WTC11 (cell line): ENCODE measurements around the gene RPTOR. TPM values are rescaled to one million over a fixed set of nuclear protein-coding genes. Genes with fewer than 3 reads are reported as not detected.

Source experiments
- ATAC-seq: fragments of 200-7000 bp; cut with Tn5 transposase; 2 replicates; pipeline ENCODE4 v1.10.0; 2021; ENCODE audit warnings: mild to moderate bottlenecking, moderate library complexity
- CTCF ChIA-PET: fragments of 300-600 bp; sonication (Branson Sonifier 250); formaldehyde crosslinking; loops from one replicate; lab custom pipeline; 2021; ENCODE audit warnings: antibody characterized with exemption; lab: Charles Lee
- POLR2A ChIA-PET: fragments of 350-600 bp; sonication (Branson Sonifier 250); formaldehyde crosslinking; loops from one replicate; lab custom pipeline; 2021; ENCODE audit warnings: antibody characterized with exemption; lab: Charles Lee
- DNase-seq: peaks from one replicate; pipeline ENCODE4 v3.0.0; 2021; ENCODE audit warnings: low spot score
- H3K27ac Mint-ChIP-seq: 2 replicates; pipeline ENCODE4 v1.8.0; 2021; ENCODE audit warnings: mixed read lengths
- H3K27me3 Mint-ChIP-seq: 2 replicates; pipeline ENCODE4 v1.8.0; 2021; ENCODE audit warnings: low read depth, mild to moderate bottlenecking, moderate library complexity, mixed read lengths
- H3K36me3 Mint-ChIP-seq: 2 replicates; pipeline ENCODE4 v1.8.0; 2021; ENCODE audit warnings: mixed read lengths
- H3K4me1 Mint-ChIP-seq: 2 replicates; pipeline ENCODE4 v1.8.0; 2022; ENCODE audit warnings: mixed read lengths
- H3K4me3 Mint-ChIP-seq: 2 replicates; pipeline ENCODE4 v1.8.0; 2021; ENCODE audit warnings: mild to moderate bottlenecking, moderate library complexity, mixed read lengths
- H3K9me3 Mint-ChIP-seq: 2 replicates; pipeline ENCODE4 v1.8.0; 2021; ENCODE audit warnings: mixed read lengths
- AFF4 ChIP-seq: sonication (generic); formaldehyde crosslinking; IDR thresholded peaks from 2 replicates; pipeline ENCODE4 v1.8.1; 2023; ENCODE audit warnings: mild to moderate bottlenecking, missing genetic modification reagents, borderline replicate concordance
- ERG ChIP-seq: fragments of 250-450 bp; sonication (Bioruptor Pico); IDR thresholded peaks from 2 replicates; pipeline ENCODE4 v1.8.0; 2021; ENCODE audit warnings: mild to moderate bottlenecking
- IRF1 ChIP-seq: sonication (generic); formaldehyde crosslinking; IDR thresholded peaks from 2 replicates; pipeline ENCODE4 v1.8.0; 2023; ENCODE audit warnings: missing genetic modification reagents
- OVOL2 ChIP-seq: fragments of 250-450 bp; sonication (Bioruptor Pico); IDR thresholded peaks from 2 replicates; pipeline ENCODE4 v1.9.0; 2021; ENCODE audit warnings: mild to moderate bottlenecking, borderline replicate concordance
- PRRX2 ChIP-seq: fragments of 250-450 bp; sonication (Bioruptor Pico); IDR thresholded peaks from 2 replicates; pipeline ENCODE4 v1.8.0; 2021; ENCODE audit warnings: mild to moderate bottlenecking
- SMAD3 ChIP-seq: sonication (generic); formaldehyde crosslinking; IDR thresholded peaks from 2 replicates; pipeline ENCODE4 v1.8.0; 2022; ENCODE audit warnings: missing genetic modification reagents, mild to moderate bottlenecking, borderline replicate concordance
- TEAD1 ChIP-seq: sonication (generic); formaldehyde crosslinking; IDR thresholded peaks from 2 replicates; pipeline ENCODE4 v1.8.0; 2022; ENCODE audit warnings: mild to moderate bottlenecking, missing genetic modification reagents
- TEAD4 ChIP-seq: sonication (generic); formaldehyde crosslinking; IDR thresholded peaks from 2 replicates; pipeline ENCODE4 v1.8.0; 2022; ENCODE audit warnings: mild to moderate bottlenecking, missing genetic modification reagents
- TP53 ChIP-seq: sonication (generic); formaldehyde crosslinking; IDR thresholded peaks from 2 replicates; pipeline ENCODE4 v1.8.1; 2023; ENCODE audit warnings: mild to moderate bottlenecking, missing genetic modification reagents
- USF1 ChIP-seq: sonication (generic); formaldehyde crosslinking; IDR thresholded peaks from 2 replicates; pipeline ENCODE4 v1.8.0; 2022; ENCODE audit warnings: mild to moderate bottlenecking, missing genetic modification reagents
- USF2 ChIP-seq: sonication (generic); formaldehyde crosslinking; IDR thresholded peaks from 2 replicates; pipeline ENCODE4 v1.8.1; 2023; ENCODE audit warnings: mild to moderate bottlenecking, missing genetic modification reagents, moderate library complexity
- ZBTB21 ChIP-seq: sonication (generic); formaldehyde crosslinking; IDR thresholded peaks from 2 replicates; pipeline ENCODE4 v1.8.1; 2023; ENCODE audit warnings: mild to moderate bottlenecking, missing genetic modification reagents, borderline replicate concordance
- total RNA-seq: library from RNA; stranded (reverse); gene quantifications from 3 replicates; pipeline ENCODE4 v1.2.3, GENCODE V29; 2021
- TF ChIP-seq, protein P1 (sequence below): sonication (generic); formaldehyde crosslinking; IDR thresholded peaks from 2 replicates; pipeline ENCODE4 v1.8.0; 2022; ENCODE audit warnings: mild to moderate bottlenecking, missing genetic modification reagents
- TF ChIP-seq, protein P2 (sequence below): sonication (generic); formaldehyde crosslinking; IDR thresholded peaks from 2 replicates; pipeline ENCODE4 v1.8.0; 2023; ENCODE audit warnings: mild to moderate bottlenecking, missing genetic modification reagents
- TF ChIP-seq, protein P3 (sequence below): sonication (generic); formaldehyde crosslinking; IDR thresholded peaks from 2 replicates; pipeline ENCODE4 v1.8.1; 2023; ENCODE audit warnings: mild to moderate bottlenecking, missing genetic modification reagents, moderate library complexity
- TF ChIP-seq, protein P4 (sequence below): sonication (generic); formaldehyde crosslinking; IDR thresholded peaks from 2 replicates; pipeline ENCODE4 v1.8.0; 2023; ENCODE audit warnings: missing genetic modification reagents, mild to moderate bottlenecking, borderline replicate concordance

RPTOR gene
- total RNA-seq, 1 experiment from 2014 or later: 41.0 TPM

DNA sequence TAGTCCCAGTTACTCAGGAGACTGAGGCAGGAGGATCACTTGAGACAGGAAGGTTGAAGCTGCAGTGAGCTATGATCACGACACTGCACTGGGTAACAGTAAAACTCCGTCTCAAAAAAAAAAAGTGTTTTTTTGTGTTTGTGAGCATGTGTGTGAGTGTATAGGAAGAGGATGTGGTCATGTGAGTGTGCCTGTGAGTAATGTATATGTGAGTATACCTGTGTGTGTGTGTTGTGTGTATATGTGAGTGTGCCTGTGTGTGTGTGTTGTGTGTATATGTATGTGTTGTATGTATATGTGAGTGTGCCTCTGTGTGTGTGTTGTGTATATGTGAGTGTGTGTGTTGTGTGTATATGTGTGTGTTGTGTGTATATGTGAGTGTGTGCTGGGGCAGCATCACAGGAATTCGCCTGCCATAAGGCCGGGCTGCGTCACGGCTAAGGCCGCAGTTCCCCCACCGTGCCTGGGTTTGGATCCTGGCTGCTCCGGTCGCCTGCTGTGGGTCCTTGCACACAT lies 46.9 kb upstream of the RPTOR start:
- H3K4me1 Mint-ChIP-seq: peaks cover 7% of the 10 kb centered on the region
- ATAC-seq: no peak
- ChIA-PET CTCF (interaction anchor here (1.0 kb wide), 1 partner anchor 71 kb away, joined by 3 read pairs; no protein-coding TSS in a partner anchor), POLR2A (no interaction called here)
- H3K9me3 Mint-ChIP-seq: no peaks in the 10 kb centered on the region
- no peak for DNase-seq
- no peaks in the 10 kb centered on the region for H3K36me3 Mint-ChIP-seq
- H3K4me3 Mint-ChIP-seq: no peak overlapping the region
- no peak overlapping the region for H3K27ac Mint-ChIP-seq
- TF ChIP-seq, protein P1, sequence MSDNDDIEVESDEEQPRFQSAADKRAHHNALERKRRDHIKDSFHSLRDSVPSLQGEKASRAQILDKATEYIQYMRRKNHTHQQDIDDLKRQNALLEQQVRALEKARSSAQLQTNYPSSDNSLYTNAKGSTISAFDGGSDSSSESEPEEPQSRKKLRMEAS (CRISPR knock-in tag): no peak
- TF ChIP-seq USF2 (CRISPR knock-in tag): no peak
- TF ChIP-seq, protein P2, sequence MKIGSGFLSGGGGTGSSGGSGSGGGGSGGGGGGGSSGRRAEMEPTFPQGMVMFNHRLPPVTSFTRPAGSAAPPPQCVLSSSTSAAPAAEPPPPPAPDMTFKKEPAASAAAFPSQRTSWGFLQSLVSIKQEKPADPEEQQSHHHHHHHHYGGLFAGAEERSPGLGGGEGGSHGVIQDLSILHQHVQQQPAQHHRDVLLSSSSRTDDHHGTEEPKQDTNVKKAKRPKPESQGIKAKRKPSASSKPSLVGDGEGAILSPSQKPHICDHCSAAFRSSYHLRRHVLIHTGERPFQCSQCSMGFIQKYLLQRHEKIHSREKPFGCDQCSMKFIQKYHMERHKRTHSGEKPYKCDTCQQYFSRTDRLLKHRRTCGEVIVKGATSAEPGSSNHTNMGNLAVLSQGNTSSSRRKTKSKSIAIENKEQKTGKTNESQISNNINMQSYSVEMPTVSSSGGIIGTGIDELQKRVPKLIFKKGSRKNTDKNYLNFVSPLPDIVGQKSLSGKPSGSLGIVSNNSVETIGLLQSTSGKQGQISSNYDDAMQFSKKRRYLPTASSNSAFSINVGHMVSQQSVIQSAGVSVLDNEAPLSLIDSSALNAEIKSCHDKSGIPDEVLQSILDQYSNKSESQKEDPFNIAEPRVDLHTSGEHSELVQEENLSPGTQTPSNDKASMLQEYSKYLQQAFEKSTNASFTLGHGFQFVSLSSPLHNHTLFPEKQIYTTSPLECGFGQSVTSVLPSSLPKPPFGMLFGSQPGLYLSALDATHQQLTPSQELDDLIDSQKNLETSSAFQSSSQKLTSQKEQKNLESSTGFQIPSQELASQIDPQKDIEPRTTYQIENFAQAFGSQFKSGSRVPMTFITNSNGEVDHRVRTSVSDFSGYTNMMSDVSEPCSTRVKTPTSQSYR: no peak
- no peak for TF ChIP-seq PRRX2 (CRISPR knock-in tag)
- TF ChIP-seq OVOL2 (CRISPR knock-in tag): no peak
- TF ChIP-seq, all 79 proteins: peak for 0
- no peaks in the 10 kb centered on the region; the same call in 1 of the 2 replicates for H3K27me3 Mint-ChIP-seq

DNA sequence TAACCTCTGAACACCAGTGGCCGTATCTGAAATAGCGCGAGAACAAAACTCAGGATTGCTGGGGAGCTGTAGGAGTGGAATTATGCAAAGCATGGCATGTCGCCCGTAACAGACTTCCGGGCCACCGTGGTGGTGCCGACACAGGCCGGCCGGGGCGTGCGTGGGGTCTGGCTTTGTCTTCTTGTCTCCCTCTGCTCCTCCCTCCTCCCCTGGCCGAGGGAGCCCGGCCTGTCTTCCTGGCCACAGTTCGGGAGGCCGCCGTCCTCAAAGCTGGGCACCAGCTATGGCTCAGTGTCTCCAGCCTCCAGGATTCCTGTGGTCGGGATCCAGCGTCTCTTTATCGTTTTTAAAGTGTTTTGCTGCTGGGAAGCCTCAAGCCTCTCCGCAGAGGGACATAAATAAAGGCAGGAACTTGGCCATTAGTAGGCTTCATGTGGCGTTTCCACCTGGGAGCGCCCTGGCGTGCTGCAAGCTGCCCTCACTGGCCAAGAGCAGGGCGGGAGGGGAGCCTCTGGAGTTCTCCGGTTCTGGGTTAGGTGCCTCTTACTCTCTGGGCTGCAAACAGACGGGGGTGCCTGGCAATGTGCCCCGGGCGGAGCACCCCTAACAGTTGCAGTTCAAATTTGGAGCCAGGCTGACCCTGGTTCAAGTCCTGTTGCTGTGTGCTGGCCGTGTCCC lies 46.3 kb upstream of the RPTOR start:
- H3K9me3 Mint-ChIP-seq: no peaks in the 10 kb centered on the region
- ChIA-PET POLR2A (no interaction called here), CTCF (interaction anchor here (0.6 to 1.0 kb wide), 5 partner anchors 14 to 83 kb away, joined by 3 to 7 read pairs (median 4); no protein-coding TSS in a partner anchor)
- peak; percentile 26 for ATAC-seq
- no peak for DNase-seq
- H3K27me3 Mint-ChIP-seq: no peaks in the 10 kb centered on the region
- no peaks in the 10 kb centered on the region for H3K36me3 Mint-ChIP-seq
- peaks cover 4% of the 10 kb centered on the region for H3K4me1 Mint-ChIP-seq
- H3K27ac Mint-ChIP-seq: no peak overlapping the region
- no peak overlapping the region for H3K4me3 Mint-ChIP-seq
- TF ChIP-seq AFF4 (CRISPR knock-in tag) (no peak), TEAD4 (CRISPR knock-in tag) (no peak), ERG (CRISPR knock-in tag) (no peak), TP53 (CRISPR knock-in tag) (no peak), USF1 (CRISPR knock-in tag) (no peak), ZBTB21 (CRISPR knock-in tag) (no peak), TEAD1 (CRISPR knock-in tag) (no peak), IRF1 (CRISPR knock-in tag) (no peak), SMAD3 (CRISPR knock-in tag) (no peak)
- TF ChIP-seq, protein P3, sequence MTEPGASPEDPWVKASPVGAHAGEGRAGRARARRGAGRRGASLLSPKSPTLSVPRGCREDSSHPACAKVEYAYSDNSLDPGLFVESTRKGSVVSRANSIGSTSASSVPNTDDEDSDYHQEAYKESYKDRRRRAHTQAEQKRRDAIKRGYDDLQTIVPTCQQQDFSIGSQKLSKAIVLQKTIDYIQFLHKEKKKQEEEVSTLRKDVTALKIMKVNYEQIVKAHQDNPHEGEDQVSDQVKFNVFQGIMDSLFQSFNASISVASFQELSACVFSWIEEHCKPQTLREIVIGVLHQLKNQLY: no peak
- TF ChIP-seq, protein P4, sequence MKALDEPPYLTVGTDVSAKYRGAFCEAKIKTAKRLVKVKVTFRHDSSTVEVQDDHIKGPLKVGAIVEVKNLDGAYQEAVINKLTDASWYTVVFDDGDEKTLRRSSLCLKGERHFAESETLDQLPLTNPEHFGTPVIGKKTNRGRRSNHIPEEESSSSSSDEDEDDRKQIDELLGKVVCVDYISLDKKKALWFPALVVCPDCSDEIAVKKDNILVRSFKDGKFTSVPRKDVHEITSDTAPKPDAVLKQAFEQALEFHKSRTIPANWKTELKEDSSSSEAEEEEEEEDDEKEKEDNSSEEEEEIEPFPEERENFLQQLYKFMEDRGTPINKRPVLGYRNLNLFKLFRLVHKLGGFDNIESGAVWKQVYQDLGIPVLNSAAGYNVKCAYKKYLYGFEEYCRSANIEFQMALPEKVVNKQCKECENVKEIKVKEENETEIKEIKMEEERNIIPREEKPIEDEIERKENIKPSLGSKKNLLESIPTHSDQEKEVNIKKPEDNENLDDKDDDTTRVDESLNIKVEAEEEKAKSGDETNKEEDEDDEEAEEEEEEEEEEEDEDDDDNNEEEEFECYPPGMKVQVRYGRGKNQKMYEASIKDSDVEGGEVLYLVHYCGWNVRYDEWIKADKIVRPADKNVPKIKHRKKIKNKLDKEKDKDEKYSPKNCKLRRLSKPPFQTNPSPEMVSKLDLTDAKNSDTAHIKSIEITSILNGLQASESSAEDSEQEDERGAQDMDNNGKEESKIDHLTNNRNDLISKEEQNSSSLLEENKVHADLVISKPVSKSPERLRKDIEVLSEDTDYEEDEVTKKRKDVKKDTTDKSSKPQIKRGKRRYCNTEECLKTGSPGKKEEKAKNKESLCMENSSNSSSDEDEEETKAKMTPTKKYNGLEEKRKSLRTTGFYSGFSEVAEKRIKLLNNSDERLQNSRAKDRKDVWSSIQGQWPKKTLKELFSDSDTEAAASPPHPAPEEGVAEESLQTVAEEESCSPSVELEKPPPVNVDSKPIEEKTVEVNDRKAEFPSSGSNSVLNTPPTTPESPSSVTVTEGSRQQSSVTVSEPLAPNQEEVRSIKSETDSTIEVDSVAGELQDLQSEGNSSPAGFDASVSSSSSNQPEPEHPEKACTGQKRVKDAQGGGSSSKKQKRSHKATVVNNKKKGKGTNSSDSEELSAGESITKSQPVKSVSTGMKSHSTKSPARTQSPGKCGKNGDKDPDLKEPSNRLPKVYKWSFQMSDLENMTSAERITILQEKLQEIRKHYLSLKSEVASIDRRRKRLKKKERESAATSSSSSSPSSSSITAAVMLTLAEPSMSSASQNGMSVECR: no peak
- TF ChIP-seq, protein P1 (CRISPR knock-in tag): no peak
